DMS114 treated with DMSO at 0.1 percent for 48 hours (cell line): ENCODE data around the gene OR7G2.
"Not testable (repeated sequence)": the region's sequence is repeated elsewhere in the genome, so short reads cannot be mapped to it uniquely, and the experiment has no call there.

Experiments
- DNase-seq: peaks from one replicate; lab custom pipeline; 2025; ENCODE audit not compliant: unreplicated experiment; lab: John Stamatoyannopoulos, UW

The OR7G2 gene

GRCh38 chr19:9075064-9075949, 32.0 kb downstream of the OR7G2 start:
- no peak for DNase-seq

- DNase-seq = no peak
Observed at GRCh38 chr19:9073806-9074205, 33.5 kb downstream of the OR7G2 start.

GRCh38 chr19:9071720-9072119, 35.6 kb downstream of the OR7G2 start:
- DNase-seq = not testable (repeated sequence)

- no peak for DNase-seq
Observed at GRCh38 chr19:9070066-9070465, 37.2 kb downstream of the OR7G2 start.

DNA sequence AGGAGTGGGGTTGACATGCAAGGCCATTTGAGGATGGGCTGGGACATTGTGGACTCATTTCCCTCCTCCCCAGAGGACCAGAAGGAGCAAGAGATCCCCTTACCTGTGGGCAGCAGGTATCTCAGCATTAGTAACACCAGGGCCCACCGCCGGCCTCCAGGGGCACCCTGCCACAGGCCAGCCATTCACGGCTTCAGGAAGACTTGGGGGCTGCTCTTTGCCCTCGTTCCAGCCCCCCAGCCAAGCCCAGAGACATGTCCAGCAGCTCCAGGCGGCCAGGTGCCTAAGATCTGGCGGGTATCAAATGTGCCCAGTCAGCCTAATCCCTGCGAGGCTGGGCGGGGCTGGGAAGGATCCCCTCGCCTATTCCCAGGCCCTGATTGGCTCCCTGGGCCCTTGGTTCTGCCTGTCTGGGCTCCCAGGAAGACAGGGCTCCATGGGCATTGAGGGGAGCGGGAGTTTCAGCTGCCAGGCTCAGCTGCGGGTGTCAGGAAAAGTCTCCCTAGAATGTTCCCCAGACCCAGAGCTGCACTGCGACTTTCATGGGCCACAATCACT, 41.7 kb downstream of the OR7G2 start:
- no peak for DNase-seq

GRCh38 chr19:9061879-9062278, 45.4 kb downstream of the OR7G2 start:
- DNase-seq = no peak

DNA sequence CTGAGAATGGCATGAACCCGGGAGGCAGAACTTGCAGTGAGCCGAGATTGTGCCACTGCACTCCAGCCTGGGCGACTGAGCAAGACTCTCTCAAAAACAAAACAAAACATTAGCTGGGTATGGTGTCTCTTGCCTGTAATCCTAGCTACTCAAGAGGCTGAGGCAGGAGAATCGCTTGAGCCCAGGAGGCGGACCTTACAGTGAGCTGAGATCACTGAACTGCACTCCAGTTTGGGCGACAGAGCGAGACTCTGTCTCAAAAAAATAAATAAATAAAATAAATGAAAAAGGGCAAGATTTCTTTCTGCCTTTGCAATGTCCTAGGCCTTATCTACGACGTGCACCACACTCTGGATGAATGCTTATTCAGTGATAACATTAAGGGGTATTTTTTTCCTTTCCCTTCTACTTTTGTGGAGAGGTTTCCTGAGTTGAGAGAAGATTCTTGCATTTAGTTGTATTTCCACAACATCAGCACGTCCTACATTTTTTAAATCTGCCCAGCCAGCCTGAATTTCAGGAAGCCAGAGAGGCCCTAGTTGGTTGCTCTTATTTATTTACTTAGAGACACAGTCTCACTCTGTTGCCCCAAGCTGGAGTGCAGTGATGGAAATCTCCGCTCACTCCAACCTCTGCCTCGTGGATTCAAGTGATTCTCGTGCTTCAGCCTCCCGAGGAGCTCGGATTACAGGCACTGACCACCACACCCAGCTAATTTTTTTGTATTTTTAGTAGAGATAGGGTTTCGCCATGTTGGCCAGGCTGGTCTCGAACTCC, 46.5 kb downstream of the OR7G2 start:
- DNase-seq = no peak

- no peak for DNase-seq
Observed at GRCh38 chr19:9058905-9059667, 48.2 kb downstream of the OR7G2 start.

DNA sequence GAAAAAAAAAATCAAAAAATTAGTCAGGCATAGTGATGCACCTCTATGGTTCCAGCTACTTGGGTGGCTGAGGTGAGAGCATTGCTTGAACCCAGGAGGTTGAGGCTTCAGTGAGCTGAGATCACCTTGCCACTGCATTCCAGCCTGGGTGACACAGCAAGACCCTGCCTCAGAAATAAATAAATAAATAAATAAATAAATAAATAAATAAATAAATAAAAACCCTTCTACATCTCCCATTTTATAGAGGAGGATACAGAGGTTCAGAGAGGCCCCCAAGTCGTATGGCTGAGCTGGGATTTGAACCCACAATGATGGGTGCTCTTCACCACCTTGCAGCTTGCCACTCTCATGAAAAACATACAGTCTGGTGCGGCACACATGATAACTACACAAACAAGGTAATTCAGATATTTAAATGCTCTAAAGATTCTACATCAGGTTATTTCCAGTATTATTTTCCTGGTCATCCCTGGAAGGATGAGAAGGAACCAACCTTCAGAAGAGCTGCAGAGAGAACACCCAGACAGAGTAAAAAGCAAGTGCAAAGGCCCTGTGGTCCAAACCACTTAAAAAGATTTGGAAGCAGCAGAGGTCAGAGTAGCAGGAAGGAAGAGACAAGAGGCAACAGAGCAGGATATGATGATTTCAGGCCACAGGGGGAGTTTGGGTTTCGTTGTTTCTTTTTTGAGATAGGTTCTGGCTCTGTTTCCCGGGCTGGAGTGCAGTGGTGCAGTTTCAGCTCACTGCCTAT, 49.6 kb downstream of the OR7G2 start:
- no peak for DNase-seq

- DNase-seq = not testable (repeated sequence)
Observed at GRCh38 chr19:9056131-9056530, 51.1 kb downstream of the OR7G2 start.

GRCh38 chr19:9054765-9055164, 52.5 kb downstream of the OR7G2 start:
- DNase-seq = no peak

- no peak for DNase-seq
Observed at GRCh38 chr19:9054207-9054606, 53.1 kb downstream of the OR7G2 start.

- DNase-seq = not testable (repeated sequence)
Observed at GRCh38 chr19:9053674-9054073, 53.6 kb downstream of the OR7G2 start.

DNA sequence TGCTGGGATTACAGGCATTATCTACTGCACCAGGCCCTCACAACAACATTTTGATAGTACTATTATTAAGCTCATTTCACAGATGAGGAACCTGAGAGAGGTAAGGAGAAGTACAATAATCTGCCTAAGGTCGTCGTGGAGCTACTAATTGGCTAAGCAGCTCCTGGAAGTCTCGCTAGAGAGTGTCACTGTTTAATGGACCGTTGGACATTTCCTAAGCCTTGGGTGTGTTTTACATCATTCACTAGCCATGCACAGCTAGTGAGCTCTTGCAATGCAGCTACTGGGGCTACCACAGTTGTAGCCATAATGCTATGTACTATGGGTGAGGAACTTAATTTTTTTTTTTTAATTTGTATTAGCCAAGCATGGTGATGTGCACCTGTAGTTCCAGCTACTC, 54.4 kb downstream of the OR7G2 start:
- DNase-seq = no peak
